GM13976 (cell line): Measurements from ENCODE around the gene CDK14.

Source experiments
- DNase-seq: peaks from one replicate; pipeline ENCODE4 v3.0.0; 2012; ENCODE audit warnings: low spot score
- CTCF ChIP-seq: IDR thresholded peaks from 2 replicates; pipeline ENCODE4 v1.5.1; 2012; ENCODE audit warnings: borderline replicate concordance, mild to moderate bottlenecking; ENCODE audit not compliant: insufficient read depth; ENCODE audit errors: extremely low read depth, missing control alignments, control extremely low read depth
- in situ Hi-C: fragments of 300-500 bp; cut with MboI; formaldehyde crosslinking; loops from one replicate; pipeline ENCODE4 v1.12.0; 2022; ENCODE audit warnings: low sequenced_read_pairs, mixed read lengths, inconsistent platforms; ENCODE audit not compliant: unreplicated experiment

Gene CDK14

GRCh38 chr7:90645784-90646183, 49.7 kb downstream of the CDK14 start:
- in situ Hi-C loops, result loop anchor here (25.0 kb wide), 1 partner anchor 183 kb away; the partner anchor contains the start of gene PTTG1IP2
- no peak for TF ChIP-seq CTCF
- DNase-seq, result no peak

GRCh38 chr7:90648107-90648506, 52.0 kb downstream of the CDK14 start:
- no peak for DNase-seq
- TF ChIP-seq CTCF, result no peak
- in situ Hi-C loops, result loop anchor here (25.0 kb wide), 1 partner anchor 186 kb away; the partner anchor contains the start of gene PTTG1IP2

- in situ Hi-C loops, result loop anchor here (25.0 kb wide), 1 partner anchor 187 kb away; the partner anchor contains the start of gene PTTG1IP2
- no peak for TF ChIP-seq CTCF
- no peak for DNase-seq
These were observed 52.7 kb downstream of the CDK14 start for GRCh38 chr7:90648834-90649233.

GRCh38 chr7:90654718-90655427, 58.8 kb downstream of the CDK14 start:
- TF ChIP-seq CTCF, result no peak
- in situ Hi-C loops, result no loop called here
- no peak for DNase-seq

- no peak for TF ChIP-seq CTCF
- no peak for DNase-seq
- in situ Hi-C loops, result no loop called here
These were observed 59.4 kb downstream of the CDK14 start for GRCh38 chr7:90655566-90655965.

- in situ Hi-C loops, result no loop called here
- TF ChIP-seq CTCF, result no peak
- DNase-seq, result no peak
These were observed 61.4 kb downstream of the CDK14 start for GRCh38 chr7:90657481-90657880.
